GM23248 (cell line): ENCODE data around the gene MMP23B.

Experiments
- EZH2 ChIP-seq: fragments of 200-600 bp; sonication (generic); IDR thresholded peaks from 2 replicates; pipeline ENCODE4 v1.6.1; 2018; ENCODE audit warnings: antibody characterized with exemption, mild to moderate bottlenecking; ENCODE audit not compliant: insufficient read depth, poor library complexity, severe bottlenecking
- EZH2phosphoT487 ChIP-seq: fragments of 200-600 bp; sonication (generic); IDR thresholded peaks from 2 replicates; pipeline ENCODE4 v1.6.1; 2018; ENCODE audit warnings: antibody characterized with exemption, moderate library complexity, mild to moderate bottlenecking, low read depth; ENCODE audit not compliant: insufficient read depth

GRCh38 chr1:1620433-1621139, 11.4 kb upstream of the MMP23B start:
- no peak for TF ChIP-seq EZH2
- TF ChIP-seq EZH2phosphoT487, result no peak
